ENCODE data around the gene EMID1.

EMID1 gene

DNA sequence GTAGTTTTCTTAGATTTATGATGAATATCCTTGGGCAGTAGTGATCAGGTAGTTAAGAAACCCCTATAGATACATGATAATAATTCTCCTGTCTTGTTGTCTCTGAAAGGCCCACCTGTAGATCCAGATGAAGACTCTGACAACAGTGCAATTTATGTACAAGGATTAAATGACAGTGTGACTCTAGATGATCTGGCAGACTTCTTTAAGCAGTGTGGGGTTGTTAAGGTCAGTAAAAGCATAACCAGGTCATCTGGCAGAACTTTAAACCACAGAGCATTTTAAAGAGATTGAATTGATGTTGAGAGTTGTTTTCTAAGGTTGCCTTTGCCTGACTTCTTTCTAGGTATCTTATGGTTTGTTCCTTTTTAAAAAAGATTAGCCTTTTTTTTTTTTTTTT, 86.7 kb downstream of the EMID1 start:
- TF ChIP-seq, protein P1, sequence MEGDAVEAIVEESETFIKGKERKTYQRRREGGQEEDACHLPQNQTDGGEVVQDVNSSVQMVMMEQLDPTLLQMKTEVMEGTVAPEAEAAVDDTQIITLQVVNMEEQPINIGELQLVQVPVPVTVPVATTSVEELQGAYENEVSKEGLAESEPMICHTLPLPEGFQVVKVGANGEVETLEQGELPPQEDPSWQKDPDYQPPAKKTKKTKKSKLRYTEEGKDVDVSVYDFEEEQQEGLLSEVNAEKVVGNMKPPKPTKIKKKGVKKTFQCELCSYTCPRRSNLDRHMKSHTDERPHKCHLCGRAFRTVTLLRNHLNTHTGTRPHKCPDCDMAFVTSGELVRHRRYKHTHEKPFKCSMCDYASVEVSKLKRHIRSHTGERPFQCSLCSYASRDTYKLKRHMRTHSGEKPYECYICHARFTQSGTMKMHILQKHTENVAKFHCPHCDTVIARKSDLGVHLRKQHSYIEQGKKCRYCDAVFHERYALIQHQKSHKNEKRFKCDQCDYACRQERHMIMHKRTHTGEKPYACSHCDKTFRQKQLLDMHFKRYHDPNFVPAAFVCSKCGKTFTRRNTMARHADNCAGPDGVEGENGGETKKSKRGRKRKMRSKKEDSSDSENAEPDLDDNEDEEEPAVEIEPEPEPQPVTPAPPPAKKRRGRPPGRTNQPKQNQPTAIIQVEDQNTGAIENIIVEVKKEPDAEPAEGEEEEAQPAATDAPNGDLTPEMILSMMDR (IDR thresholded peaks at IDR 0.05; ENCODE audit: control extremely low read depth, extremely low read depth, low read depth, missing control alignments) = no peak
- no peak for DNase-seq (ENCODE audit: extremely low spot score)

DNA sequence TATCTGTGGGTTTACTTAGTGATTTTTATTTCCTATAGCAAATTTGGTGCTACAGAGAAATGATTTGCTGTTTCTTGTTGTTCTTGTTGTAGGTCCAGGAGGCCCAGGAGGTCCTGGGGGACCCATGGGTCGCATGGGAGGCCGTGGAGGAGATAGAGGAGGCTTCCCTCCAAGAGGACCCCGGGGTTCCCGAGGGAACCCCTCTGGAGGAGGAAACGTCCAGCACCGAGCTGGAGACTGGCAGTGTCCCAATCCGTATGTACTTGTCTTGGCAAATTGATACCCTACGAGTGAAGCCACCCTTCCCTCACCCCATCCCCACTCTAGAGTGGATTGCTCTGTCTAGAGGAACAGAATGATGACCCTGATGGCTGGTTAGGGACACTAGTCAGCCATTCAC, 92.9 kb downstream of the EMID1 start:
- DNase-seq (ENCODE audit: extremely low spot score) = no peak
- POLR2A ChIA-PET = no interaction called here
- CTCF ChIA-PET = interaction anchor here (0.9 kb wide), 1 partner anchor 15 kb away, joined by 4 read pairs; no protein-coding TSS in a partner anchor
- TF ChIP-seq, protein P1 (IDR thresholded peaks at IDR 0.05; ENCODE audit: control extremely low read depth, extremely low read depth, low read depth, missing control alignments) = no peak

More for the DNA sequence above, 86.7 kb downstream of the EMID1 start:
- ChIA-PET POLR2A (no interaction called here), CTCF (interaction anchor here (1.5 kb wide), 1 partner anchor 15 kb away, joined by 4 read pairs; no protein-coding TSS in a partner anchor)

DNA sequence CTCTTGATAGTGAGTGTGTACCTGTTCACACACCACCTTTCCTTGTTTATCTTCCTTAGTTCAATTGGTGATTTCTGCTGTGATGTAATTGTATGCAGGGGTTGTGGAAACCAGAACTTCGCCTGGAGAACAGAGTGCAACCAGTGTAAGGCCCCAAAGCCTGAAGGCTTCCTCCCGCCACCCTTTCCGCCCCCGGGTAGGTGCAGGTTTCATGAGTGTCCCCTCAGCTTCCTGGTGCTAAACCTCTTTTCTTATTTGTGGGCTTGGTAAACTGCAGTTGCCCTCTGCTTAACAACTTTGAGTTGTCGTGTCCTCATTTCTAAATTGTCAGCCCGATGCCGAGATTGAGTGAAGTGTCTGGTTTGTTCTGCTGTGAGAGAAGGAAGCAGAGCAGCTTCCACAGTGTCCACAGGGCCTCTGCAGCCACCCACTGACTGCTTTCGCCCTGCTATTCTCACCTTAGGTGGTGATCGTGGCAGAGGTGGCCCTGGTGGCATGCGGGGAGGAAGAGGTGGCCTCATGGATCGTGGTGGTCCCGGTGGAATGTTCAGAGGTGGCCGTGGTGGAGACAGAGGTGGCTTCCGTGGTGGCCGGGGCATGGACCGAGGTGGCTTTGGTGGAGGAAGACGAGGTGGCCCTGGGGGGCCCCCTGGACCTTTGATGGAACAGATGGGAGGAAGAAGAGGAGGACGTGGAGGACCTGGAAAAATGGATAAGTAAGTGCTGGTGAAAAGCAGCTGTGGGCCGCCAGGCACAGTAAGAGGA, 93.6 kb downstream of the EMID1 start:
- CTCF ChIA-PET = no interaction called here
- DNase-seq (ENCODE audit: extremely low spot score) = no peak
- POLR2A ChIA-PET = no interaction called here
- TF ChIP-seq, protein P1 (IDR thresholded peaks at IDR 0.05; ENCODE audit: control extremely low read depth, extremely low read depth, low read depth, missing control alignments) = no peak

DNA sequence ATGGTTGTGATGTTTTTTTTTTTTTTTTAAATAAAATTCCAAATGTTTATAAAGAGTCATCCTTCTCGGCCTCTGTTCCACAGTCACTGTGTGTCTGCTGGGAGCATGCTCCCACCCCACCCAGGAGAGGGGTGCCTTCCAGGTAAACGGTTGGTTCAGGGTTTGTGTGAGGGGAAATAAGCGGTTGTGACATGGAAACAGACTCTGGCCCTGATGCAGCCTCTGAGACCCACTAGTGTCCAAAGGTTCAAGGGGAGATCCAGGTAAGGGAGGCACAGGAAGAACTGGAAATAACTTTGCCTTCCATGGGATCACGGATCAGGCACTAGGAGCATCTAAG, 94.7 kb downstream of the EMID1 start:
- TF ChIP-seq, protein P1 (IDR thresholded peaks at IDR 0.05; ENCODE audit: control extremely low read depth, extremely low read depth, low read depth, missing control alignments) = no peak
- CTCF ChIA-PET = no interaction called here
- no peak for DNase-seq (ENCODE audit: extremely low spot score)
- POLR2A ChIA-PET = no interaction called here

DNA sequence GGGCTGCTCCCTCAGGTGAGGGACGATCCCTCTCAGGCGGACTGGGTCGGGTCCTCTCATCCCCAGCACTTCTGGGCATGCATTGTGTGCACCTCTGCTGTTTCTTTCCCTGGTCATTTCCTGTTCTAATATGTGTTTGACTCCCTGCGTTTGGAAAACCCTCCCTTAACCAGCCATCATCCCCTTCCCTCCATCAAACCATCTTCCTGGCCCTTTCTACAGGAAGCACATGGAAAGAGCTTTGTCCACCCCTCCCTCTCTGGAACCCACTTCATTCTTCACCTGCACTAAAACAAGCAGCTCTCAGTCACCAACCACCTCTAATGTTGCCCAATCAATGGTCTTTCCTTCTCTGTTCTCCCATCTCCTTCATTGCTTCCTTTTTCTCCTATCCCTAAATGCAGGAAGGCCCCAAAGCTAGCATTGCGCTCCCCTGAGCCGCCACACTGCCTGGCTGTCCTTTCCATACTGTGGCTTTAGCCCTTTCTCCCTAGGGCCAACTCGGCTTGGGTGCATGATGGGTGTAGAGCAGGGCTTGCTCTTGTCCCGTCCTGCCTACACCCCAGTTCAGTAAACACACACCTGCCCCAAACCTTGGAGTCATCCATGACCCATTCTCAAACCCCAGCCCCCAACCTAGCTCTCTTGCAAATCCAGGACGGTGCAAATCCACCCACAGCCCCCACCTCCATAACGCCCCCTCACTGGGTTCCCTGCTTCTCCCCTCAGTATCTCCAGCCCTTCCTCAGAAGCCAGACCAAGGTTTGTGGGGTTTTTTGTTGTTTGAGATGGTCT, 95.3 kb downstream of the EMID1 start:
- ChIA-PET POLR2A (no interaction called here), CTCF (interaction anchor here (1.2 kb wide), 1 partner anchor 12 kb away, joined by 5 read pairs; no protein-coding TSS in a partner anchor)
- no peak for DNase-seq (ENCODE audit: extremely low spot score)
- TF ChIP-seq, protein P1 (IDR thresholded peaks at IDR 0.05; ENCODE audit: control extremely low read depth, extremely low read depth, low read depth, missing control alignments) = no peak

DNA sequence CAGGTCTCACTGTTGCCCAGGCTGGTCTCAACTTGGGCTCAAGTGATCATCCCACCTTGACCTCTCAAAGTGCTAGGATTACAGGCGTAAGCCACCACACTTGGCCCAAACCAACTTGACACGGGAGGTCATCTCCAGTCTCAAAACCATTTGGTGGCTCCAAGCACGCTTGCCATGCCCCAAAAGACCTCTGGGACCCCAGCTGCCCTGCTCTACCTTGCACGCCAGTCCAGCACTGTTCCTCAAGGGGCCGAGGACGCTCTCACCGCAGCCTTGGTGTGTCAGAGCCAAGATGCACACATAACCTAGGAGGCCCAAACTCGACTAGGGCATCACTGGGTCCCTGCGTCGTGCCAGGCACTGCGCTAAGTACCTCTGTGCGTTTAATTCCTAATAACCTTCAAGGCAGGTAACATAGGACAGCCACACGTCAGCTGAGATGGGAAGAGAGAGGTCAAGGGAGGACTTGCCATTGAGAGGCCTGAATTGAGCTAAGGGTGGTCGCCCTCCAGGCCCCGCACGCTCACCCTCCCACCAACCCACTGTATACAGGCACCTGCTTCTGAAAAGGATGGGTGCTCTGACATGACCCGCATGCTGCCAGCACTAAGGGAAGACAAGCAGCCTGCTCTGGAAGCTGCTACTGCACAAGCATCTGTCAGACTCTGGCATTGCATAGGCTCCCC, 96.2 kb downstream of the EMID1 start:
- TF ChIP-seq, protein P1 (IDR thresholded peaks at IDR 0.05; ENCODE audit: control extremely low read depth, extremely low read depth, low read depth, missing control alignments) = no peak
- no peak for DNase-seq (ENCODE audit: extremely low spot score)
- POLR2A ChIA-PET = no interaction called here

More for the DNA sequence above, 96.2 kb downstream of the EMID1 start:
- CTCF ChIA-PET = interaction anchor here (1.1 to 1.2 kb wide), 2 partner anchors 11 to 13 kb away, joined by 3 to 5 read pairs; no protein-coding TSS in a partner anchor

Data from GM10248 (cell line).